Transverse colon (tissue), 4 donors: Measurements from ENCODE around the gene FAM53A.

Experiments used
- EP300 ChIP-seq: sonication (generic); formaldehyde crosslinking; IDR thresholded peaks from one replicate; pipeline ENCODE4 v1.6.1; 2017; ENCODE audit warnings: antibody characterized with exemption, low read depth
- POLR2A ChIP-seq: fragments of 450-650 bp; IDR thresholded peaks from one replicate; pipeline ENCODE4 v1.6.1; 2016; ENCODE audit warnings: antibody characterized with exemption, mild to moderate bottlenecking, moderate library complexity
- POLR2AphosphoS5 ChIP-seq, 3 donors: sonication (generic); formaldehyde crosslinking; IDR thresholded peaks; one replicate each; pipeline ENCODE4 v1.6.1; 2016; ENCODE audit warnings: antibody characterized with exemption in 3 of 3
- TF ChIP-seq, protein P1 (sequence below), 5 experiments: fragments of 200-600 bp in 3 of 5; fragments of 450-650 bp in 2 of 5; sonication (generic) in 3 of 5; IDR thresholded peaks; 1 replicate in 2 of 5; 2 replicates in 3 of 5; pipeline ENCODE4 v1.5.1; 2016 to 2017; ENCODE audit warnings: antibody characterized with exemption in 5 of 5, inconsistent platforms in 3 of 5, mild to moderate bottlenecking in 2 of 5, moderate library complexity in 1 of 5

DNA sequence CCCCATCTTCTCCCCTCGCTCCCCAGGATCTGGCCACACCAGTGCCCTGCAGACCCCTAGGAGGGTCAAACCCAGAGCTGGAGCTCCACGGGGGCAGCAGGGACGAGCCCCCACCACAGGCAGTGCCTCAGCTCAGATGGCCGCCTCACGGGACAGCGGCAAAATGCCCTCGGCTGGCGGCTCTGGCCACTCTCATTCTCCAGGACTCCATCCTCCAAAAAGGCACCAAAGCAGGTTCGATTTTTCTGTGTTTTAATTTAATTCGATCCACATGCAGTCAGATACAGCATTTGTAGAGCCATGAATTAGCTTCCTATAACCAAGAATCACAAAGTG, 8.3 kb downstream of the FAM53A start:
- TF ChIP-seq POLR2AphosphoS5 (IDR thresholded peaks at IDR 0.05) = no peak
- TF ChIP-seq, protein P1, sequence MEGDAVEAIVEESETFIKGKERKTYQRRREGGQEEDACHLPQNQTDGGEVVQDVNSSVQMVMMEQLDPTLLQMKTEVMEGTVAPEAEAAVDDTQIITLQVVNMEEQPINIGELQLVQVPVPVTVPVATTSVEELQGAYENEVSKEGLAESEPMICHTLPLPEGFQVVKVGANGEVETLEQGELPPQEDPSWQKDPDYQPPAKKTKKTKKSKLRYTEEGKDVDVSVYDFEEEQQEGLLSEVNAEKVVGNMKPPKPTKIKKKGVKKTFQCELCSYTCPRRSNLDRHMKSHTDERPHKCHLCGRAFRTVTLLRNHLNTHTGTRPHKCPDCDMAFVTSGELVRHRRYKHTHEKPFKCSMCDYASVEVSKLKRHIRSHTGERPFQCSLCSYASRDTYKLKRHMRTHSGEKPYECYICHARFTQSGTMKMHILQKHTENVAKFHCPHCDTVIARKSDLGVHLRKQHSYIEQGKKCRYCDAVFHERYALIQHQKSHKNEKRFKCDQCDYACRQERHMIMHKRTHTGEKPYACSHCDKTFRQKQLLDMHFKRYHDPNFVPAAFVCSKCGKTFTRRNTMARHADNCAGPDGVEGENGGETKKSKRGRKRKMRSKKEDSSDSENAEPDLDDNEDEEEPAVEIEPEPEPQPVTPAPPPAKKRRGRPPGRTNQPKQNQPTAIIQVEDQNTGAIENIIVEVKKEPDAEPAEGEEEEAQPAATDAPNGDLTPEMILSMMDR (IDR thresholded peaks at IDR 0.05) = no peak
- no peak for TF ChIP-seq EP300
- no peak for TF ChIP-seq POLR2A
